ENCODE measurements around the gene CCDC159. TPM values are rescaled to one million over a fixed set of nuclear protein-coding genes. Genes with fewer than 3 reads are reported as not detected.
"Not testable (repeated sequence)": the region's sequence is repeated elsewhere in the genome, so short reads cannot be mapped to it uniquely, and the experiment has no call there.

The CCDC159 gene
- total and polyA plus RNA-seq, 2 of the 13 experiments (the other 11 are each of a cell fraction or from before 2014, with no cell fraction given): 1.7 to 6.3 TPM

- POLR2A ChIA-PET; ATAC-seq; H3K27ac ChIP-seq (ENCODE audit: extremely low read length, insufficient read depth, low read length); in situ Hi-C loops (cut with HindIII; ENCODE audit: extremely low pct_ligation_motif_present, low pct_unique_long_range_greater_than_20kb); H4K20me1 ChIP-seq (ENCODE audit: insufficient read depth, low read length); H3K4me2 ChIP-seq (ENCODE audit: low read depth, low read length); H2AFZ ChIP-seq (ENCODE audit: low read length); H3K4me3 ChIP-seq (replicated peaks in 1 of 3; ENCODE audit: insufficient read depth in 1 of 3, low read depth in 2 of 3, low read length in 3 of 3); BruUV-seq (replicated peaks); H3K79me2 ChIP-seq (ENCODE audit: insufficient read depth, low read length); CTCF ChIA-PET (ENCODE audit: low intra/inter-chr PET ratio, low total read pairs); intact Hi-C loops (cut with micrococcal nuclease; ENCODE audit: unreplicated experiment); FAIRE-seq; DNase-seq (ENCODE audit: low spot score); H3K9ac ChIP-seq (ENCODE audit: insufficient read depth, low read depth, low read length); H3K36me3 ChIP-seq (replicated peaks in 1 of 2; ENCODE audit: control insufficient read depth in 1 of 2, insufficient read depth in 2 of 2, low read length in 2 of 2); H3K9me3 ChIP-seq (ENCODE audit: low read length); H3K27me3 ChIP-seq (ENCODE audit: control insufficient read depth in 1 of 2, insufficient read depth in 2 of 2, low read length in 2 of 2): not testable (repeated sequence)
- 93% methylated on average over 9 of the region's 9 CpGs for WGBS (ENCODE audit: low lambda C conversion rate)
- TF ChIP-seq ZBTB40 (IDR thresholded peaks at IDR 0.05) (peak; percentile 86), ZBTB40 (CRISPR knock-in tag; IDR thresholded peaks at IDR 0.05) (peak; percentile 98)
- peaks cover 11% of the 10 kb centered on the region for H3K4me1 ChIP-seq (ENCODE audit: insufficient read depth, low read length)
Observed at GRCh38 chr19:11333838-11334237, 12.5 kb upstream of the CCDC159 start.
